ENCODE results near the gene AUTS2. TPM values are rescaled to one million over a fixed set of nuclear protein-coding genes. Genes with fewer than 3 reads are reported as not detected.
"Not testable (repeated sequence)": the region's sequence is repeated elsewhere in the genome, so short reads cannot be mapped to it uniquely, and the experiment has no call there.

Gene AUTS2
- polyA plus RNA-seq, 1 donor (not counting 4 experiments of a cell fraction or from before 2014, with no cell fraction given), result 4.7 TPM

DNA sequence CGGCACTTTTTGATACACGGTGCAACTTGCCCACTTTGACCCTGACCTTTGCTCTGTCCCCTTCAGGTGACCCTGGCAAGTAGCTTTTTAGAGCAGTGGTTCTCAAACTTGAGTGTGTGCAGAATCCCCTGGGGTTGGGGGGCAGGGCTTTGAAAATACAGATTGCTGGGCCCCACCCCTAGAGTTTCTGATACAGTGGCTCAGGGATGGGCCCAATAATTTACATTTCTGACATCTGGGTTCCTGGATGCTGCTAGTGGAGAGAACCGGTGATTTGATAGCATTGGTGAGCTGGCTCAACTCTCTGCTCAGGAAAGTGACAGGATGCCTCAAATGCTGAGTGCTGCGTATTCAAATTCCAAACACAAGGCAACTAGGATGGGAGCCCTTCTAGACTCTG lies 995.9 kb downstream of the AUTS2 start:
- no peak for FAIRE-seq
- dilution Hi-C loops (cut with MboI; ENCODE audit: extremely low pct_ligation_motif_present, low sequenced_read_pairs), result no loop called here
- TF ChIP-seq, protein P1, sequence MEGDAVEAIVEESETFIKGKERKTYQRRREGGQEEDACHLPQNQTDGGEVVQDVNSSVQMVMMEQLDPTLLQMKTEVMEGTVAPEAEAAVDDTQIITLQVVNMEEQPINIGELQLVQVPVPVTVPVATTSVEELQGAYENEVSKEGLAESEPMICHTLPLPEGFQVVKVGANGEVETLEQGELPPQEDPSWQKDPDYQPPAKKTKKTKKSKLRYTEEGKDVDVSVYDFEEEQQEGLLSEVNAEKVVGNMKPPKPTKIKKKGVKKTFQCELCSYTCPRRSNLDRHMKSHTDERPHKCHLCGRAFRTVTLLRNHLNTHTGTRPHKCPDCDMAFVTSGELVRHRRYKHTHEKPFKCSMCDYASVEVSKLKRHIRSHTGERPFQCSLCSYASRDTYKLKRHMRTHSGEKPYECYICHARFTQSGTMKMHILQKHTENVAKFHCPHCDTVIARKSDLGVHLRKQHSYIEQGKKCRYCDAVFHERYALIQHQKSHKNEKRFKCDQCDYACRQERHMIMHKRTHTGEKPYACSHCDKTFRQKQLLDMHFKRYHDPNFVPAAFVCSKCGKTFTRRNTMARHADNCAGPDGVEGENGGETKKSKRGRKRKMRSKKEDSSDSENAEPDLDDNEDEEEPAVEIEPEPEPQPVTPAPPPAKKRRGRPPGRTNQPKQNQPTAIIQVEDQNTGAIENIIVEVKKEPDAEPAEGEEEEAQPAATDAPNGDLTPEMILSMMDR (optimal IDR thresholded peaks at IDR 0.05 in 1 of 3, IDR thresholded peaks at IDR 0.05 in 1 of 3, conservative IDR thresholded peaks at IDR 0.05 in 1 of 3; ENCODE audit: extremely low read depth in 1 of 3, insufficient read depth in 2 of 3, low read length in 3 of 3), result no peak
- no peak for TF ChIP-seq EZH2 (IDR thresholded peaks at IDR 0.05; ENCODE audit: low read length)

DNA sequence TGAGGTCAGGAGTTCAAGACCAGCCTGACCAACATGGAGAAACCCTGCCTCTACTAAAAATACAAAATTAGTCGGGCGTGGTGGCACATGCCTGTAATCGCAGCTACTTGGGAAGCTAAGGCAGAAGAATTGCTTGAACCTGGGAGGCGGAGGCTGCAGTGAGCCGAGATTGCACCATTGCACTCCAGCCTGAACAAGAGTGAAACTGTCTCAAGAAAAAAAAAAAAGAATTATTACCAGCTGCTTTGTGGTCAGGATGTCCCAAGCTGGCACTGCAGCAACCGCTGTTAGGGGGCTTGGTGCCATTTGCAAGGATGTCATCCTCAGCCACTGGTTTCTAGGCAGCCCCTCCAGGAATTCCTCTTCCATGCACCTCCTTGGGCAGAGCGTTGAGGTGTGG lies 996.6 kb downstream of the AUTS2 start:
- H3K4me3 ChIP-seq (ENCODE audit: control insufficient read depth in 2 of 3, extremely low read depth in 1 of 3, insufficient read depth in 2 of 3, low read depth in 1 of 3, low read length in 3 of 3); H3K9me1 ChIP-seq (ENCODE audit: control insufficient read depth, extremely low read depth, insufficient read depth, low read length); H4K20me1 ChIP-seq (ENCODE audit: control insufficient read depth, extremely low read depth, insufficient read depth, low read length); DNase-seq (ENCODE audit: low read depth, low spot score); H3K27me3 ChIP-seq (ENCODE audit: control insufficient read depth, extremely low read depth, insufficient read depth, low read length); H3K9ac ChIP-seq (ENCODE audit: control insufficient read depth, extremely low read depth, insufficient read depth, low read length); H3K4me2 ChIP-seq (ENCODE audit: control insufficient read depth, extremely low read depth, insufficient read depth, low read depth, low read length); H3K36me3 ChIP-seq (ENCODE audit: control insufficient read depth in 2 of 2, extremely low read depth in 1 of 2, insufficient read depth in 2 of 2, low read length in 2 of 2); H3K79me2 ChIP-seq (ENCODE audit: control insufficient read depth, insufficient read depth, low read length); H3K9me3 ChIP-seq (ENCODE audit: control insufficient read depth, low read depth, low read length); H3K27ac ChIP-seq (ENCODE audit: control insufficient read depth, insufficient read depth, low read length); FAIRE-seq; H2AFZ ChIP-seq (ENCODE audit: control insufficient read depth, low read length): not testable (repeated sequence)
- peaks cover 37% of the 10 kb centered on the region for H3K4me1 ChIP-seq (ENCODE audit: control insufficient read depth, extremely low read depth, insufficient read depth, low read length)
- dilution Hi-C loops (cut with MboI; ENCODE audit: extremely low pct_ligation_motif_present, low sequenced_read_pairs), result loop anchor here (5.0 kb wide), 1 partner anchor 102 kb away; no protein-coding TSS in a partner anchor

More for the DNA sequence above, 995.9 kb downstream of the AUTS2 start:
- no peak overlapping the region for H3K4me2 ChIP-seq (ENCODE audit: control insufficient read depth, extremely low read depth, insufficient read depth, low read depth, low read length)
- H4K20me1 ChIP-seq (ENCODE audit: control insufficient read depth, extremely low read depth, insufficient read depth, low read length), result no peaks in the 10 kb centered on the region
- H3K79me2 ChIP-seq (ENCODE audit: control insufficient read depth, insufficient read depth, low read length), result peaks cover 4% of the 10 kb centered on the region
- H2AFZ ChIP-seq (ENCODE audit: control insufficient read depth, low read length), result no peak overlapping the region
- H3K9ac ChIP-seq (ENCODE audit: control insufficient read depth, extremely low read depth, insufficient read depth, low read length), result no peak overlapping the region
- no peak overlapping the region for H3K27ac ChIP-seq (ENCODE audit: control insufficient read depth, insufficient read depth, low read length)
- H3K4me3 ChIP-seq (ENCODE audit: control insufficient read depth in 2 of 3, extremely low read depth in 1 of 3, insufficient read depth in 2 of 3, low read depth in 1 of 3, low read length in 3 of 3), result no peak overlapping the region
- no peak for DNase-seq (ENCODE audit: low read depth, low spot score)
- no peaks in the 10 kb centered on the region for H3K36me3 ChIP-seq (ENCODE audit: control insufficient read depth in 2 of 2, extremely low read depth in 1 of 2, insufficient read depth in 2 of 2, low read length in 2 of 2)
- no peaks in the 10 kb centered on the region for H3K9me3 ChIP-seq (ENCODE audit: control insufficient read depth, low read depth, low read length)
- no peaks in the 10 kb centered on the region for H3K27me3 ChIP-seq (ENCODE audit: control insufficient read depth, extremely low read depth, insufficient read depth, low read length)
- H3K9me1 ChIP-seq (ENCODE audit: control insufficient read depth, extremely low read depth, insufficient read depth, low read length), result no peaks in the 10 kb centered on the region
- peaks cover 30% of the 10 kb centered on the region for H3K4me1 ChIP-seq (ENCODE audit: control insufficient read depth, extremely low read depth, insufficient read depth, low read length)

DNA sequence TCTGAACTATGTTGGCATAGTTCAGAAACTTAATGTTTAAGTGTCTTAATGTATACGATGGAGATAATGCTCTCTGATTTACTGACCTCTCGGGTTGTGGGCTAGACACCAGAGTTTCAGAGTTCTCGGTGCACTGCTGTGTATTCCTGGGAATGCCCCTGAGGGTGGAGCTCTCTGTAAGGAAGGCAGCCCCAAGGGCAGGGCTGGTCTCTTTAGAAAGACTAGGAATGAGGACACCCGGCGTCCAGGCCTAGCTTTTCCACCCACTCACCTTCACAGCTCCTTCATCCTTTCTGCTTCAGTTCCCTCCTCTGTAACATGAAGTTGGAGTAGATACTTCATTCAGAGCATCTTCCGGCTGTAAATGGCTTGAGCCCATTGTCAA lies 997.1 kb downstream of the AUTS2 start:
- peaks cover 40% of the 10 kb centered on the region for H3K4me1 ChIP-seq (ENCODE audit: control insufficient read depth, extremely low read depth, insufficient read depth, low read length)
- TF ChIP-seq EZH2 (IDR thresholded peaks at IDR 0.05; ENCODE audit: low read length), result no peak
- H3K9ac ChIP-seq (ENCODE audit: control insufficient read depth, extremely low read depth, insufficient read depth, low read length), result no peak overlapping the region
- peak overlapping the region; percentile 62 to 74 (median 69) for H3K4me3 ChIP-seq (ENCODE audit: control insufficient read depth in 2 of 3, extremely low read depth in 1 of 3, insufficient read depth in 2 of 3, low read depth in 1 of 3, low read length in 3 of 3)
- peak overlapping the region; percentile 87 for H3K4me2 ChIP-seq (ENCODE audit: control insufficient read depth, extremely low read depth, insufficient read depth, low read depth, low read length)
- peaks cover 5% of the 10 kb centered on the region for H3K9me1 ChIP-seq (ENCODE audit: control insufficient read depth, extremely low read depth, insufficient read depth, low read length)
- peaks cover 4% of the 10 kb centered on the region for H3K79me2 ChIP-seq (ENCODE audit: control insufficient read depth, insufficient read depth, low read length)
- no peak overlapping the region for H3K27ac ChIP-seq (ENCODE audit: control insufficient read depth, insufficient read depth, low read length)
- H3K36me3 ChIP-seq (ENCODE audit: control insufficient read depth in 2 of 2, extremely low read depth in 1 of 2, insufficient read depth in 2 of 2, low read length in 2 of 2), result no peaks in the 10 kb centered on the region
- dilution Hi-C loops (cut with MboI; ENCODE audit: extremely low pct_ligation_motif_present, low sequenced_read_pairs), result loop anchor here (5.0 kb wide), 1 partner anchor 102 kb away; no protein-coding TSS in a partner anchor
- H3K9me3 ChIP-seq (ENCODE audit: control insufficient read depth, low read depth, low read length), result no peaks in the 10 kb centered on the region
- H3K27me3 ChIP-seq (ENCODE audit: control insufficient read depth, extremely low read depth, insufficient read depth, low read length), result no peaks in the 10 kb centered on the region
- peak overlapping the region; percentile 67 for H2AFZ ChIP-seq (ENCODE audit: control insufficient read depth, low read length)
- DNase-seq (ENCODE audit: low read depth, low spot score) (no peak), FAIRE-seq (peak; percentile 73)
- H4K20me1 ChIP-seq (ENCODE audit: control insufficient read depth, extremely low read depth, insufficient read depth, low read length), result no peaks in the 10 kb centered on the region
